Fibroblast of skin of left quadriceps (primary cell): ENCODE data around the gene NGRN.
"Not testable (repeated sequence)": the region's sequence is repeated elsewhere in the genome, so short reads cannot be mapped to it uniquely, and the experiment has no call there.

Experiments
- DNase-seq, 2 experiments: peaks; one replicate each; pipeline ENCODE4 v3.0.0-alpha.2; 2013; ENCODE audit warnings: low read depth in 2 of 2

NGRN gene

GRCh38 chr15:90234096-90234988 is 31.1 kb upstream of the NGRN start, which contains the start of gene GDPGP1:
Gene GDPGP1, plus strand, starts transcription at chr15:90234209. Its CDS starts 6,700 bp downstream, at chr15:90240909.
- no peak for DNase-seq

- DNase-seq = no peak
Measured at GRCh38 chr15:90239371-90239770, 26.1 kb upstream of the NGRN start.

GRCh38 chr15:90240856-90241255 is 24.6 kb upstream of the NGRN start:
- no peak for DNase-seq

GRCh38 chr15:90241343-90242192 is 23.9 kb upstream of the NGRN start:
- DNase-seq = no peak

GRCh38 chr15:90243943-90244639 is 21.4 kb upstream of the NGRN start:
- no peak for DNase-seq

- no peak for DNase-seq
Measured at GRCh38 chr15:90248789-90249202, 16.7 kb upstream of the NGRN start.

GRCh38 chr15:90249203-90249863 is 16.1 kb upstream of the NGRN start, which contains the start of gene TTLL13:
Gene TTLL13, plus strand, starts transcription at chr15:90249556. Its CDS starts 1,075 bp downstream, at chr15:90250631.
- DNase-seq = peak; percentile 61 to 62

GRCh38 chr15:90257776-90258175 is 7.7 kb upstream of the NGRN start:
- no peak for DNase-seq

GRCh38 chr15:90259524-90259923 is 5.9 kb upstream of the NGRN start:
- no peak for DNase-seq

- DNase-seq = not testable (repeated sequence)
Measured at GRCh38 chr15:90260731-90261130, 4.7 kb upstream of the NGRN start.

- no peak for DNase-seq
Measured at GRCh38 chr15:90261811-90262210, 3.7 kb upstream of the NGRN start.

GRCh38 chr15:90262426-90262825 is 3.0 kb upstream of the NGRN start:
- DNase-seq = no peak

GRCh38 chr15:90264671-90265070 is 801 bp upstream of the NGRN start:
- DNase-seq = no peak

GRCh38 chr15:90266061-90266431 is 574 bp downstream of the NGRN start:
- no peak for DNase-seq

GRCh38 chr15:90266485-90266884 is 1.0 kb downstream of the NGRN start:
- no peak for DNase-seq

GRCh38 chr15:90268415-90268814 is 2.9 kb downstream of the NGRN start:
- DNase-seq = no peak

GRCh38 chr15:90270502-90271150 is 5.2 kb downstream of the NGRN start:
- no peak for DNase-seq

- DNase-seq = no peak
Measured at GRCh38 chr15:90271459-90272166, 6.1 kb downstream of the NGRN start.

- DNase-seq = not testable (repeated sequence)
Measured at GRCh38 chr15:90278467-90278866, 13.0 kb downstream of the NGRN start.

GRCh38 chr15:90280743-90281142 is 15.3 kb downstream of the NGRN start:
- not testable (repeated sequence) for DNase-seq
